Endothelial cell of umbilical vein (primary cell): ENCODE data around the gene ATP6V1B1. TPM values are rescaled to one million over a fixed set of nuclear protein-coding genes. Genes with fewer than 3 reads are reported as not detected.

Source experiments
- BruUV-seq: library from RNA; stranded (reverse); fragments of 400-500 nt; replicated peaks from 2 replicates; lab custom pipeline; 2021; lab: Mats Ljungman, UMichigan
- CTCF ChIA-PET: fragments of 300-600, 350-600 bp; sonication (Branson Sonifier 250); formaldehyde crosslinking; loops from one replicate; lab custom pipeline; 2021; ENCODE audit warnings: antibody characterized with exemption, inconsistent platforms; lab: Charles Lee
- POLR2A ChIA-PET: fragments of 300-600, 350-600 bp; sonication (Branson Sonifier 250); formaldehyde crosslinking; loops from one replicate; lab custom pipeline; 2021; ENCODE audit warnings: antibody characterized with exemption, inconsistent platforms; lab: Charles Lee
- DNase-seq: peaks from one replicate; pipeline ENCODE4 v3.0.0-alpha.2; 2011; ENCODE audit warnings: low read depth, low spot score
- FAIRE-seq: peaks from 2 replicates; lab custom pipeline; 2011; peaks lifted over from hg19 to GRCh38; lab: Jason Lieb, UNC
- H2AFZ ChIP-seq: 2 replicates; pipeline ENCODE4 v1.6.0; 2012; ENCODE audit warnings: low read depth, low read length, control low read depth, inconsistent platforms
- H3K27ac ChIP-seq: 2 replicates; pipeline ENCODE4 v1.5.1; 2011; ENCODE audit warnings: low read depth, mild to moderate bottlenecking, control low read depth, low read length, moderate library complexity; ENCODE audit not compliant: insufficient read depth
- H3K27me3 ChIP-seq, 2 experiments: 2 replicates each; pipeline versions ENCODE4 v1.6.0 to v1.6.1; 2011; ENCODE audit warnings: low read length in 2 of 2, mixed read lengths in 1 of 2; ENCODE audit not compliant: control insufficient read depth in 2 of 2, insufficient read depth in 2 of 2
- H3K36me3 ChIP-seq, 2 experiments: 2 replicates in 1 of 2; 3 replicates in 1 of 2; pipeline ENCODE4 v1.5.1; 2011; ENCODE audit warnings: low read length in 2 of 2, mild to moderate bottlenecking in 1 of 2, moderate library complexity in 1 of 2; ENCODE audit not compliant: control insufficient read depth in 2 of 2, insufficient read depth in 2 of 2; ENCODE audit errors: extremely low read depth in 1 of 2
- H3K4me1 ChIP-seq: 3 replicates; pipeline ENCODE4 v1.5.1; 2011; ENCODE audit warnings: mild to moderate bottlenecking, low read length; ENCODE audit not compliant: control insufficient read depth, insufficient read depth; ENCODE audit errors: extremely low read depth
- H3K4me2 ChIP-seq: 2 replicates; pipeline ENCODE4 v1.6.1; 2011; ENCODE audit warnings: low read length, control low read depth, mixed read lengths; ENCODE audit not compliant: insufficient read depth
- H3K4me3 ChIP-seq, 3 experiments: fragments of 200-600 bp in 1 of 3; sonication (generic), shearing (Covaris generic) in 1 of 3; replicated peaks in 1 of 3; 2 replicates each; pipeline ENCODE4 v1.5.1; 2011 to 2016; ENCODE audit warnings: control low read depth in 3 of 3, low read length in 3 of 3, mild to moderate bottlenecking in 2 of 3, inconsistent platforms in 1 of 3, low read depth in 1 of 3, moderate library complexity in 1 of 3; ENCODE audit not compliant: insufficient read depth in 1 of 3
- H3K79me2 ChIP-seq: 2 replicates; pipeline ENCODE4 v1.6.0; 2012; ENCODE audit warnings: low read length, inconsistent platforms; ENCODE audit not compliant: control insufficient read depth, insufficient read depth
- H3K9ac ChIP-seq: replicated peaks from 2 replicates; pipeline ENCODE3; 2011; ENCODE audit warnings: low read length, control low read depth; ENCODE audit not compliant: insufficient read depth; ENCODE audit errors: extremely low read depth
- H3K9me1 ChIP-seq: replicated peaks from 3 replicates; pipeline ENCODE4 v1.6.0; 2011; ENCODE audit warnings: mild to moderate bottlenecking, low read length; ENCODE audit not compliant: control insufficient read depth, insufficient read depth; ENCODE audit errors: extremely low read depth
- H3K9me3 ChIP-seq: replicated peaks from 2 replicates; pipeline ENCODE4 v1.5.1; 2012; ENCODE audit warnings: low read length, inconsistent platforms; ENCODE audit not compliant: control insufficient read depth, insufficient read depth
- H4K20me1 ChIP-seq: replicated peaks from 2 replicates; pipeline ENCODE3; 2011; ENCODE audit warnings: mild to moderate bottlenecking, low read length; ENCODE audit not compliant: control insufficient read depth, insufficient read depth; ENCODE audit errors: extremely low read depth
- EZH2 ChIP-seq: IDR thresholded peaks from 2 replicates; pipeline ENCODE4 v1.6.1; 2012; ENCODE audit warnings: borderline replicate concordance, low read depth, mild to moderate bottlenecking, moderate library complexity, low read length, inconsistent platforms; ENCODE audit not compliant: severe bottlenecking
- FOS ChIP-seq: IDR thresholded peaks from 2 replicates; pipeline ENCODE4 v1.6.1; 2011; ENCODE audit warnings: mild to moderate bottlenecking, low read length, moderate library complexity, borderline replicate concordance; ENCODE audit not compliant: insufficient read depth
- GATA2 ChIP-seq: IDR thresholded peaks from 2 replicates; pipeline ENCODE4 v1.7.0; 2011; ENCODE audit warnings: low read depth, mild to moderate bottlenecking, moderate library complexity, mixed read lengths, low read length; ENCODE audit not compliant: insufficient read length, insufficient read depth
- JUN ChIP-seq: IDR thresholded peaks from 2 replicates; pipeline ENCODE4 v1.6.1; 2011; ENCODE audit warnings: borderline replicate concordance, low read depth; ENCODE audit not compliant: insufficient read length, insufficient read depth
- MAX ChIP-seq: IDR thresholded peaks from 2 replicates; pipeline ENCODE4 v1.6.1; 2011; ENCODE audit not compliant: insufficient read depth, insufficient read length
- MYC ChIP-seq: IDR thresholded peaks from one replicate; pipeline ENCODE4 v1.6.1; 2011; ENCODE audit warnings: mild to moderate bottlenecking, low read depth, low read length
- POLR2A ChIP-seq: IDR thresholded peaks from 2 replicates; pipeline ENCODE4 v1.6.1; 2012; ENCODE audit warnings: low read depth, mild to moderate bottlenecking, control low read depth, low read length
- POLR2AphosphoS5 ChIP-seq: IDR thresholded peaks from 2 replicates; pipeline ENCODE4 v1.6.1; 2012; ENCODE audit warnings: low read depth, mild to moderate bottlenecking, control low read depth, low read length, moderate library complexity; ENCODE audit not compliant: insufficient read depth
- dilution Hi-C: fragments of 300-500 bp; cut with MboI; formaldehyde crosslinking; loops from one replicate; pipeline ENCODE4 v1.15.0; 2019; ENCODE audit warnings: low sequenced_read_pairs; ENCODE audit not compliant: extremely low pct_ligation_motif_present
- intact Hi-C: fragments of 100-400 bp; cut with micrococcal nuclease; formaldehyde crosslinking; loops from one replicate; pipeline ENCODE4 v1.10.0; 2022
- polyA plus RNA-seq, 4 experiments: library from polyadenylated mRNA; depleted of rRNA in 3 of 4; stranded (reverse) in 3 of 4; unstranded in 1 of 4; fragments of >200 nt; gene quantifications; 2 replicates each; pipeline versions ENCODE4 v1.2.1 to v1.2.3, GENCODE V29; 2011 to 2012; ENCODE audit warnings: missing spikeins in 1 of 4
- total RNA-seq: library from RNA; stranded (reverse); gene quantifications from 2 replicates; pipeline ENCODE4 v1.2.3, GENCODE V29; 2021
- TF ChIP-seq, protein P1 (sequence below), 2 donors: IDR thresholded peaks; 1 replicate in 1 of 2; 2 replicates in 1 of 2; pipeline ENCODE4 v1.5.1; 2011; ENCODE audit warnings: low read length in 2 of 2, mild to moderate bottlenecking in 2 of 2, moderate library complexity in 2 of 2, control low read depth in 1 of 2, inconsistent platforms in 1 of 2, low read depth in 1 of 2; ENCODE audit not compliant: insufficient read depth in 1 of 2; ENCODE audit errors: extremely low read depth in 1 of 2

ATP6V1B1 gene
- total and polyA plus RNA-seq, 2 donors (not counting 3 experiments of a cell fraction or from before 2014, with no cell fraction given) = 0.77 TPM; not detected in 1

DNA sequence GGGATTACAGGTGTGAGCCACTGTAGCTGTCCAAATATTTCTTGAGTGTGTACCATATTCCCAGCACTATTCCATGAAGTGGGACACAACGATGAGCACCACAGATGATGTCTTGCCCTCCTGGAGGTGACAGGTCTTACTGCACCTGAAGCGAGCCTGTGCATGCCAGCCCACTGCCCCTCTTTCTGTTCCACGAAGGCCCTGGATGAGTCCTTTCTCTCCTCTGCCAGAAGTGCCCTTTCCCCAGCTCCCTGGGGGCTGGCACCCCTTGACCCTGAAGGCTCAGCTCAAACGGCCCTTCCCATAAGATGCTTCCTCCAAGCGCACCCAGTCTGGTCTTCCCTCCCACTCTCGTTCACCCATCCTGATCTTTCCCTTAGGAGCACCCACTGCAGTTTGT is 5.5 kb downstream of the ATP6V1B1 start:
- dilution Hi-C loops = no loop called here
- DNase-seq = no peak
- Histone ChIP-seq H3K27me3 (peaks cover 0 to 2% of the 10 kb centered on the region in 2 experiments), H3K4me1 (no peaks in the 10 kb centered on the region), H3K27ac (no peak overlapping the region), H3K4me3 (no peak overlapping the region), H4K20me1 (no peaks in the 10 kb centered on the region), H3K79me2 (no peaks in the 10 kb centered on the region), H3K4me2 (no peak overlapping the region), H3K9ac (no peak overlapping the region), H2AFZ (no peak overlapping the region), H3K9me1 (no peaks in the 10 kb centered on the region), H3K36me3 (no peaks in the 10 kb centered on the region), H3K9me3 (no peaks in the 10 kb centered on the region)
- ChIA-PET POLR2A (no interaction called here), CTCF (interaction anchor here (0.7 to 1.9 kb wide), 3 partner anchors 23 to 77 kb away, joined by 3 to 8 read pairs (median 4); no protein-coding TSS in a partner anchor)
- FAIRE-seq = no peak
- BruUV-seq = no TSS peak
- TF ChIP-seq MYC = no peak
- TF ChIP-seq GATA2 = no peak
- no peak for TF ChIP-seq POLR2A
- TF ChIP-seq POLR2AphosphoS5 = no peak
- TF ChIP-seq EZH2 = no peak
- TF ChIP-seq MAX = no peak
- TF ChIP-seq JUN = no peak
- TF ChIP-seq, protein P1, sequence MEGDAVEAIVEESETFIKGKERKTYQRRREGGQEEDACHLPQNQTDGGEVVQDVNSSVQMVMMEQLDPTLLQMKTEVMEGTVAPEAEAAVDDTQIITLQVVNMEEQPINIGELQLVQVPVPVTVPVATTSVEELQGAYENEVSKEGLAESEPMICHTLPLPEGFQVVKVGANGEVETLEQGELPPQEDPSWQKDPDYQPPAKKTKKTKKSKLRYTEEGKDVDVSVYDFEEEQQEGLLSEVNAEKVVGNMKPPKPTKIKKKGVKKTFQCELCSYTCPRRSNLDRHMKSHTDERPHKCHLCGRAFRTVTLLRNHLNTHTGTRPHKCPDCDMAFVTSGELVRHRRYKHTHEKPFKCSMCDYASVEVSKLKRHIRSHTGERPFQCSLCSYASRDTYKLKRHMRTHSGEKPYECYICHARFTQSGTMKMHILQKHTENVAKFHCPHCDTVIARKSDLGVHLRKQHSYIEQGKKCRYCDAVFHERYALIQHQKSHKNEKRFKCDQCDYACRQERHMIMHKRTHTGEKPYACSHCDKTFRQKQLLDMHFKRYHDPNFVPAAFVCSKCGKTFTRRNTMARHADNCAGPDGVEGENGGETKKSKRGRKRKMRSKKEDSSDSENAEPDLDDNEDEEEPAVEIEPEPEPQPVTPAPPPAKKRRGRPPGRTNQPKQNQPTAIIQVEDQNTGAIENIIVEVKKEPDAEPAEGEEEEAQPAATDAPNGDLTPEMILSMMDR (IDR thresholded peaks at IDR 0.05; ENCODE audit: extremely low read depth in 1 of 2, insufficient read depth in 1 of 2, low read depth in 1 of 2, low read length in 2 of 2) = no peak
- no peak for TF ChIP-seq FOS
- intact Hi-C loops = no loop called here
